Right ventricle myocardium superior (tissue), 1 donor: ENCODE results near the gene TYSND1. TPM values are rescaled to one million over a fixed set of nuclear protein-coding genes. Genes with fewer than 3 reads are reported as not detected.
A peak's percentile ranks its signal among the peaks of the same experiment; 100 is the strongest.
"Not testable (repeated sequence)": the region's sequence is repeated elsewhere in the genome, so short reads cannot be mapped to it uniquely, and the experiment has no call there.

Experiments used
- ATAC-seq: fragments of 200-7000 bp; cut with Tn5 transposase; one replicate; pipeline ENCODE4 v1.9.1; 2020; ENCODE audit warnings: mild to moderate bottlenecking; ENCODE audit not compliant: poor library complexity
- DNase-seq: peaks from one replicate; pipeline ENCODE4 v3.0.0-alpha.2; 2020
- intact Hi-C: fragments of 100-400 bp; cut with DNase I; formaldehyde crosslinking; loops from one replicate; pipeline ENCODE4 v1.11.2; 2022
- total RNA-seq: library from RNA; stranded (reverse); fragmentation: NEBNext Ultra II Directional; extraction: Animal tissue kit (Norgen Biotek cat#: 25700); gene quantifications from one replicate; pipeline ENCODE4 v1.2.1, GENCODE V29; 2021
- donor health status: DM: no; HTN: yes; CAD: no; lungs with severe emphysema.

The TYSND1 gene
- total RNA-seq, 1 donor from 2014 or later: 5.9 TPM

DNA sequence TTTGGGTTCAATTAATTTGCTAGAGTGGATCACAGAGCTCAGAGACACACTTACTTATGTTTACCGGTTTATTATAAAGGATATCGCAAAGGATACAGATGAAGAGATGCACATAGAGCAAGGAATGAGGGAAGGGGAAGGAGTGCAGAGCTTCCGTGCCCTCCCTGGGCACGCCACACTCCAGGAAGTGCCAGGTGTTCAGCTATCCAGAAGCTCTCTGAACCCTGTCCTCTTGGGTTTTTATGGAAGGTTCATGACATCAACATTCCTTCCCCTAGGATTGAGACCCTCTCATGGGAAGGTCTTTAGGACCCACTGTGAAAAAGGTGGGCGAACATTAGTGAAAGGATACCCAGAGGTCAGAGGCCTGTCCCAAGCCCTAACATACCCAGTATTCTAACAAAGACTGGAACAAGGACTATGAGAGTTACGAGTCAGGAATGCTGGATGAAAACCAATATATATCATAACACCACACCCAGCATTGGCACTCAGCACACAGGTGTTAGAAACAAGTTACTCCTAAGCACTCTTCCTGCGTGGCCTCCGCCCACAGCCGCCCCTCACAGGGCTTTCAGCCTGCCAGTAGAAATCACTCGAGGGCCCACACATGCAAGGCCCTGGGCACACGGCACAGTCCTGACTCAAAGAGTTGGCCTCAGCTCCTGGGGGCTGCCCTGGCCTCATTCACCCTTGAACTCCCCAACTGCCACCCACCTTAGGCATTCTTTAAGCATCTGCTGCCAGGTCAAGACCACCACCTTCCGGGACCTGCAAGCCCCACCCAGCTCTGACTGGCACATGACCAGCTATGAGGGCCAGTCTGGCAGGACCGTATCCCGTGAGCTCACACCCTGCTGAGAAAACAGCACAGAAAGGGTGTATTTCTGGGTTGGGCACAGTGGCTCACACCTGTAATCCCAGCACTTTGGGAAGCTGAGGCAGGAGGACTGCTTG lies 8.3 kb downstream of the TYSND1 start:
- no peak for ATAC-seq
- intact Hi-C loops: no loop called here
- DNase-seq: no peak

- ATAC-seq (no peak), DNase-seq (no peak)
- intact Hi-C loops: no loop called here
These were observed 9.4 kb downstream of the TYSND1 start for GRCh38 chr10:70137135-70137534.

DNA sequence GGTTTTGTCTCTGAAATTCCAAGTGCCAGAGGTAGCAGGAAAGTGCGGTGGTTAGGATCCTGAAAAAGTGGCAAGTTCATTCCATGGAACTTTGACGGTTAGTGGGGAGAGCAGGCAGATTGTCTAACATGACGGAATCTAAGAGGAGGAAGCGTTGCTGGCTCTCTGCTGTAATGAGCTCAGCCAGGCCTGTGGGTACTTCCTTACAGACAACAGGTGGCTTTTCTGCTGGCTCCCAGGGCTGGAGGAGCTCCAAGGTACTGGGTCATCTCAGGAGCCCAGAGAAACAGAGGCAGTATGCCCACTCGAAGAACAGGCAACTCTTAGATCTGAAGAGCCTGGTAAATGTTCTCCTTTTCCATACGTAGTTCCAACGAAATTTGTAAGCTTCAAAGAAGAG lies 10.8 kb downstream of the TYSND1 start:
- intact Hi-C loops: no loop called here
- no peak for DNase-seq
- ATAC-seq: no peak

DNA sequence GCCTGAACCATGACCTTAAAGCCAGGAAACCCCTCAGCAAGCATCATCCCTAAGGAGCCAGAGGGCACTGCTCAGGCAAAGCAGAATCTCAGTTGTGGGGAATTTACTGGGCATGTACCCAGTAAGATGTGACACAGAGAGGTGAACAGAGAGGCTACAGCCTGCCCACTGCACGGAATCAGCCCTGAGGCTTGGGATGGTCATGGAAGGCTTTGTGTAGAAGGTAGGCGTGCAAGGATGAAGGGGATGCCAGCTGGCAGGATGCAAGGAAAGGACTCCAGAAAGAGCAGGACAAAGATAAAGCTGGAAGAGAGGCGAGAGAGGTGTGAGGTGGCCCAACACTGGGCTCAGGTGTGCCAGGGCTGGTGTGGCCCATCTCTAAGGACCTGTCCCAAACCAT lies 11.5 kb downstream of the TYSND1 start:
- intact Hi-C loops: no loop called here

GRCh38 chr10:70132098-70133029 lies 14.1 kb downstream of the TYSND1 start, which contains the start of gene AIFM2:
TSS of gene AIFM2 (minus strand) at chr10:70132825. CDS start at chr10:70124084, 8,741 bp downstream.
- ATAC-seq: peak; percentile 94
- intact Hi-C loops: no loop called here
- DNase-seq: peak; percentile 90

More for the DNA sequence above, 11.5 kb downstream of the TYSND1 start:
- no peak for DNase-seq
- ATAC-seq: no peak

DNA sequence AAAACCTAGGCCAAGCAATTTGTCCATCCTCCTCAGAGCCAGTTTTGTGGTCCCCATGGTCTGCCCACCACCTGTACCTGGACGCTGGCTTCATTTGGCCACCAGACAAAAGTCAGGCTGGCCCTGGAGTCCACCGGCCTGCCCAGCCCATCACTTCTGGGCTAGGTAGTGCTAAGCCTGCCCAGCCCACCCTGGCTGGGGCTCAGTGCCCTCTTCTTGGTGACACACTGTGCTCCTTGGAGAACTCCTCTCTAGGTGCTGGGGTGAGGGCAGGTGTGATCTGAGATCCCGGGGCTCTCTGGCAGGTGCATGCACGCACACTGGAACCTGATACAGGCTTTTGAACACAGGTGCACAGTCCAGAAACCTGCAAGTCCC lies 15.0 kb downstream of the TYSND1 start:
- intact Hi-C loops: no loop called here
- ATAC-seq: no peak

GRCh38 chr10:70130878-70131559 lies 15.5 kb downstream of the TYSND1 start:
- intact Hi-C loops: no loop called here
- ATAC-seq (peak; percentile 5), DNase-seq (no peak)

More for the DNA sequence above, 15.0 kb downstream of the TYSND1 start:
- no peak for DNase-seq

DNA sequence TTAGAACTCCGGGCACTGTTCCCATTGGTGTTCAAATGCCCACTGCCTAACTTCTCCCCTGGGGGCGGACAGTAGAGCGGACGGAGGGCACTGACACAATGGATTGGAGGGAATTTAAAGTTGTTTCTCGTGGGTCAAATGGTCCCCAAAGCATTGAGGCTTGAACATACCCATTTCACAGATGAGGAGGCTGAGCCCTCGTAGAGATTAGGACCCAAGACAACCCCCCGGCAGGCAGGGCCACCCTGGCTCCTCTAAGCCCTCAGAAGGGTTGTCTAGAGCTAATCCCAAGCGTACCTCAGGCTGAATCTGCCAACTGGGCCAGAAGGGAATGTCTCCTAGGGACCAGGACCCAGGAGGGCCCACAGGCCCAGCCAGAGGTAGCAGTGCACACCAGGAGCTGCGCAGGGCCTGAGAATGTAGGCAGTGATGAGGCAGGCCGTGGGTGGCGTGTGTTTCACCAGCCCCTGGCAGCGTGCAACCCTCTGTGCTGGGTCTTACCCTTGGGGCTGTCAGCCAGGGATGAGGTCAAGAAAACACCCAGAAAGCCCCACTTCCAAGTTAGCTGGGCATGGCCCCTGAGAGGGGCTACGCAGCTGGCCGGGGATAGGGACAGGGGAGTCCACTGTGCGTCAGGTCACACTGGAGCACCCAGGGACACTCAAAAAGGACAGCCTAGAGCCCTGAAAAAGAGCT lies 19.7 kb downstream of the TYSND1 start:
- intact Hi-C loops: no loop called here
- DNase-seq: no peak
- no peak for ATAC-seq

- no peak for DNase-seq
- ATAC-seq: no peak
- intact Hi-C loops: no loop called here
These were observed 20.5 kb downstream of the TYSND1 start for GRCh38 chr10:70125918-70126552.

DNA sequence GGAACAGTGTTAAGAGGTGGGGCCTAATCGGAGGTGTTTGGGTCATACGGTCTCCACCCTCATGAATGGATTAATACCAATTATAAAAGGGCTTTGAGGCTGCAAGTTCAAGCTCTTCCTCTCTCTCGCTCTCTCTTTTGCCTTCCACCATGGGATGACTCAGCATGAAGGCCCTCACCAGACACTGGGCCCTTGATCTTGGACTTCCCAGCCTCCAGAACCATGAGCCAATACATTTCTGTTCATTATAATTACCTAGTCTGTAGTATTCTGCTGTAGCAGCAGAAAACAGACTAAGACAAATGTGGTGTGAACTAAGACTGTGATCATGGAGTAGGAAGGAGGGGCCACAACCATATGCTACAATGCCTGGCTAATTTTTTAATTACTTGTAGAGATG lies 21.6 kb downstream of the TYSND1 start:
- intact Hi-C loops: no loop called here
- ATAC-seq: no peak
- DNase-seq: no peak

- intact Hi-C loops: no loop called here
- no peak for DNase-seq
- ATAC-seq: no peak
These were observed 22.1 kb downstream of the TYSND1 start for GRCh38 chr10:70124415-70124814.

- no peak for DNase-seq
- intact Hi-C loops: no loop called here
- no peak for ATAC-seq
These were observed 22.7 kb downstream of the TYSND1 start for GRCh38 chr10:70123817-70124216.

GRCh38 chr10:70123166-70123565 lies 23.3 kb downstream of the TYSND1 start:
- DNase-seq, ATAC-seq, intact Hi-C loops: not testable (repeated sequence)

DNA sequence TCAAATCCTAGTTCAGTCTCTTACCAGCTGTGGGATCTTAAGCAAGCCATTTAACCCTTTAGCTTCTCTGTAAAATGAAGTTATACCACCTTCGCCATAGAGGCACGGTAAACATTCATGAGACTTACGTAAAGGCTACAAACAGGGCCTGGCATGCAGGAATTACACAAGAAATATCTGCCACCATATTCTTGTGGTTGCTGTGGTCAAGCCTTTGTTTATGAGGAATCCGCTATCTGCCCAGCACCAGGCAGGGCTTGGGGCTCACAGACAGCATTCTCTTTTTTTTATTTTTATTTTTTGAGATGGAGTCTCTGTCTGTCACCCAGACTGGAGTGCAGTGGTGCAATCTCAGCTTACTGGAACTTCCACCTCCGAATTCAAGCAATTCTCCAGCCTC lies 23.8 kb downstream of the TYSND1 start:
- no peak for ATAC-seq
- intact Hi-C loops: no loop called here
- DNase-seq: no peak

GRCh38 chr10:70121281-70121949 lies 25.1 kb downstream of the TYSND1 start:
- intact Hi-C loops: no loop called here
- no peak for DNase-seq
- no peak for ATAC-seq

DNA sequence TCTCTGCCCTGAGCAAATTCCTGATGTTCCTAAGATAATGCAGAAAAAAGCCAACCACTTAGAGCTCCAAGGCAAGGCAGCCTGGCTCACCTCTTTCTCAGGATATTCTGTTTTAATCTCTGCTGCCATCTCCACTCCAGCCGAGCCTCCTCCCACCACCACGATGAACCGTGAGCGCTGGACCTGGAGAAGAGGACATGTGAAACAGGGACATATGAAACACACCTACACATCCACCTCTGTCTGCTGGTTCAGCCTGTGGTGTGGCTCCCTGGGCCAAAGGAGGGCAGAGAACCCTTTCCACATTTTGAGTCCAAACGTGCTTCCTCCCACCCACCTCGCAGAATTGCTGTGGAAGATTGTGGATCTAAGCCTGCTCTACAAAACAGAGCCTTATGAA lies 26.1 kb downstream of the TYSND1 start:
- DNase-seq: no peak
- ATAC-seq: no peak
- intact Hi-C loops: no loop called here

GRCh38 chr10:70119623-70120022 lies 26.9 kb downstream of the TYSND1 start:
- intact Hi-C loops: no loop called here
- ATAC-seq (peak; percentile 60), DNase-seq (peak; percentile 58)
